GM10248 (cell line): Measurements from ENCODE around the gene NSD2.

Experiments
- CTCF ChIA-PET: fragments of 300-600 bp; sonication (Branson Sonifier 250); formaldehyde crosslinking; extraction: SDS; loops from one replicate; lab custom pipeline; 2021; ENCODE audit warnings: antibody characterized with exemption; lab: Yijun Ruan, JAX
- POLR2A ChIA-PET: fragments of 350-650 bp; sonication (Branson Sonifier 250); formaldehyde crosslinking; extraction: SDS; loops from one replicate; lab custom pipeline; 2020; ENCODE audit warnings: antibody characterized with exemption; lab: Yijun Ruan, JAX
- DNase-seq: peaks from one replicate; pipeline ENCODE4 v3.0.0; 2012; ENCODE audit errors: extremely low spot score
- TF ChIP-seq, protein P1 (sequence below): IDR thresholded peaks from 2 replicates; pipeline ENCODE4 v1.5.1; 2012; ENCODE audit warnings: mild to moderate bottlenecking, low read depth; ENCODE audit errors: extremely low read depth, missing control alignments, control extremely low read depth

Gene NSD2

DNA sequence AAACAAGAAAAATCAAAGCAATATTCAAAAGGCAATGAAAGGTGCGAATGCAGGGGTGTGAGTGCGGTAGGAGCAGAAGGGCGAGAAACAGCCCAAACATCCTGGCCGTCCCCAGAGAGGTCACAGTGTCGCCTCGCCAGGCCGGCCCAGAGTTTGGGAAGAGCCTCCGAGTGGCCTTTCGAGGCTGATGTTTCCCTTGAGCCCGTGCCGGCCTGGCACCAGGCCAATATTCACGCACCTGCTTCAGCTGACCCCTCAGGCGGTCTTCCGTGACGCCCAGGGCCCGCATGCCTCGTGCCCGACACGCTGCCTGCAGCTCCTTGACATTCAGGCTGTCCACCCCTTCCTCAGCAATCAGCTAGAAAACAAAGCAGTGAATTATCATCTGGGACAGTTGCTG lies 45.9 kb upstream of the NSD2 start:
- TF ChIP-seq, protein P1, sequence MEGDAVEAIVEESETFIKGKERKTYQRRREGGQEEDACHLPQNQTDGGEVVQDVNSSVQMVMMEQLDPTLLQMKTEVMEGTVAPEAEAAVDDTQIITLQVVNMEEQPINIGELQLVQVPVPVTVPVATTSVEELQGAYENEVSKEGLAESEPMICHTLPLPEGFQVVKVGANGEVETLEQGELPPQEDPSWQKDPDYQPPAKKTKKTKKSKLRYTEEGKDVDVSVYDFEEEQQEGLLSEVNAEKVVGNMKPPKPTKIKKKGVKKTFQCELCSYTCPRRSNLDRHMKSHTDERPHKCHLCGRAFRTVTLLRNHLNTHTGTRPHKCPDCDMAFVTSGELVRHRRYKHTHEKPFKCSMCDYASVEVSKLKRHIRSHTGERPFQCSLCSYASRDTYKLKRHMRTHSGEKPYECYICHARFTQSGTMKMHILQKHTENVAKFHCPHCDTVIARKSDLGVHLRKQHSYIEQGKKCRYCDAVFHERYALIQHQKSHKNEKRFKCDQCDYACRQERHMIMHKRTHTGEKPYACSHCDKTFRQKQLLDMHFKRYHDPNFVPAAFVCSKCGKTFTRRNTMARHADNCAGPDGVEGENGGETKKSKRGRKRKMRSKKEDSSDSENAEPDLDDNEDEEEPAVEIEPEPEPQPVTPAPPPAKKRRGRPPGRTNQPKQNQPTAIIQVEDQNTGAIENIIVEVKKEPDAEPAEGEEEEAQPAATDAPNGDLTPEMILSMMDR = no peak
- POLR2A ChIA-PET = no interaction called here
- DNase-seq = no peak
- CTCF ChIA-PET = interaction anchor here (1.1 kb wide), 1 partner anchor 83 kb away, joined by 3 read pairs; no protein-coding TSS in a partner anchor

DNA sequence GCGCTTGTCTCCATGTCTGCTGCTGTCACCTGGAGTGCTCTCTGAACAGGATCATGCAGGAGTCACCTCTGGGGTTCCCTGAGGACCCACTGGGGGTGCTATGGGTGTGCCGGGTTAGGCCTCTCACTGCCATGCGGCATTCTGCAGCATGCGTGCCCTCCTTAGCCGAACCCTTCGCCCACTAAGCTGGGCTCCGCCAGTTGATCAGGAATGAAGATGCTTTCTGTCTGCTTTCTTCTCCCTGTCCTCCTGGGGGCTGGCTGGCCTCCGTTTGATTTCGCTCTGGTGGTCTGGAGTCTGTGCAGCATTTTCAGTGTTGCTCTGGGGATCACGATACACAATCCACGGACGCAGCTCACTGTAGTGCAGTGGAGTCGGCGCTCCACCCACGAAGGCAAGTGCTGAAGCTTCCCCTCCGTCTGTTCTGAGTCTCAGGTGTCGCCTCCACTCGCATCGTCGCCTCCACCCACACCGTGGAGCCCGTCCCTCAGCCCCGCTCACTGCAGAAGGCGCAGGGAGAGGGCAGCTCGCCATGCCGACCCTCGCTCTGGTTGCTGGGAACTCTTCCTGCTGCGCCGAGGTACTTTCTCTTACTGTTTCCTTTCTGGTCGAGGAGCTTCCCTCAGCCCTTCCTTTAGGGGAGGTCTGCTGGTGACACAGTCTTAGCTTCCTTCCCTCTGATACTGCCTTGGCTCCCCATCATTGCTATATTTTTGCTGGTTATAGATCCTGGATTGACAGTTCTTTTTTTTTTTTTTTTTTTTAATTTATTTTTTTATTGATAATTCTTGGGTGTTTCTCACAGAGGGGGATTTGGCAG lies 44.5 kb upstream of the NSD2 start:
- TF ChIP-seq, protein P1 = no peak
- POLR2A ChIA-PET = no interaction called here
- DNase-seq = no peak
- CTCF ChIA-PET = interaction anchor here (1.1 to 1.7 kb wide), 2 partner anchors 17 to 82 kb away, joined by 3 to 8 read pairs; no protein-coding TSS in a partner anchor

DNA sequence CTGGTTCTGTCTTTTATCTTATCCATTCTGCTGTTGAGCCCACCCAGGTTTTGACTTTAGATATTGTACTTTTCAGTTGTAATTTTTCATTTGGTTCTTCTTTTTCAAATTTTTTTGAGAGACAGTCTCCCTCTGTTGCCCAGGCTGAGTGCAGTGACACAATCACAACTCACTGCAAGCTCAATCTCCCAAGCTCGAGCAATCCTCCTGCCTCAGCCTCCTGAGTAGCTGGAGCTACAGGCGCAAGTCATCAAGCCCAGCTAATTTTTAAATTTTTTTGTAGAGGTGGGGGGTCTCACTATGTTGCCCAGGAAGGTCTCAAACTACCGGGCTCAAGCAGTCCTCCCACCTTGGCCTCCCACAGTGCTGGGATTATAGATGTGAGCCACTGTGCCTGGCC lies 41.0 kb upstream of the NSD2 start:
- TF ChIP-seq, protein P1 = no peak
- no peak for DNase-seq
- POLR2A ChIA-PET = no interaction called here
- CTCF ChIA-PET = interaction anchor here (1.1 to 7.0 kb wide), 7 partner anchors 12 to 82 kb away, joined by 3 to 42 read pairs (median 4); no protein-coding TSS in a partner anchor

DNA sequence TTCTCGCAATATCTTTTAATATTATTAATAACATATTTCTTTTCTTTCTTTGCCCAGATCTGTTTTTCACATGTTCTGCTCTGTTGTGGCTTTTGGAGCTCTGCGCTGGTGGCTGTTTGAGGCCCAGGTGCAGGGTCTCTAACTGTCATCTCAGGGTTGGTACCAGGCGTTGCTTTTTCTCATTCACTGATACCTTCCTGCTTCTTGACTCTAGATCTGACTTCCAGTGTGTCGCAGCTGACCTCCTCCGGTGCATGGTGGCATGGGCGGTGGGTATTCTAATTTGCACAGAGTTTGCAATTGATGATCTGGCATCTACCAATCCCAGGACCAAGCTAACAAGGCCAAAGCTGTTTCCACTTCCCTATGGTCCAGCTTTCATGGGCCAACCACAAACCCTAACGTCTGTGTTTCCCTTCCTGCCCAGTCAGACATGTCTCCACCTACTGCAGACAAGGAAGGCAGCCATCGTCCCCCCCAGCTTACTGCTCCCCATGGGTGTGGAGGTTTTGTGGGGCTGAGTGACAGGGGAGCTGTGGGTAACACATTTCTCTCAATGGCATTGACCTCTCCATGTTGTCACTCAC lies 40.5 kb upstream of the NSD2 start:
- CTCF ChIA-PET = interaction anchor here (1.2 to 7.0 kb wide), 7 partner anchors 12 to 101 kb away, joined by 3 to 42 read pairs (median 4); no protein-coding TSS in a partner anchor
- no peak for DNase-seq
- POLR2A ChIA-PET = no interaction called here
- TF ChIP-seq, protein P1 = no peak

DNA sequence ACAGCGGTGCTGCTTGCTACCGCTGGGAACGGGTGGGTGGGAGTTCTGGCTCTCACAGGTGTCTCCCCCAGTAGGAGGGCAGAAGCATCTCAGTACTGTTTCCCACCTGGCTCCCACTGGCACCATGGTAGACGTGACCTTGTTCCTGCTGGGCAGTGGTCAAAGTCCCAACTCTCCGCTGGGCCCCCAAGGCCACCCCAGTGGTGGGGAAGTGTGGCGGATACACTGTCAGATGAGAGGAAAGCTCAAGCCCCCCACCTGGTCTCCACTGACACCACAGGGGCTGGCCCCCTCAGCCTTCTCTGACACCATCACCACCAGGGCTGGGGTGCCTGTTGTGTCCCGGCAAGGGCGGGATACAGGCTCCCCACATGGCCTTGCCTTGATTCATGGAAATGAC lies 39.9 kb upstream of the NSD2 start:
- no peak for DNase-seq
- TF ChIP-seq, protein P1 = no peak
- ChIA-PET CTCF (interaction anchor here (1.4 to 7.0 kb wide), 5 partner anchors 22 to 101 kb away, joined by 3 to 42 read pairs (median 4); no protein-coding TSS in a partner anchor), POLR2A (no interaction called here)

DNA sequence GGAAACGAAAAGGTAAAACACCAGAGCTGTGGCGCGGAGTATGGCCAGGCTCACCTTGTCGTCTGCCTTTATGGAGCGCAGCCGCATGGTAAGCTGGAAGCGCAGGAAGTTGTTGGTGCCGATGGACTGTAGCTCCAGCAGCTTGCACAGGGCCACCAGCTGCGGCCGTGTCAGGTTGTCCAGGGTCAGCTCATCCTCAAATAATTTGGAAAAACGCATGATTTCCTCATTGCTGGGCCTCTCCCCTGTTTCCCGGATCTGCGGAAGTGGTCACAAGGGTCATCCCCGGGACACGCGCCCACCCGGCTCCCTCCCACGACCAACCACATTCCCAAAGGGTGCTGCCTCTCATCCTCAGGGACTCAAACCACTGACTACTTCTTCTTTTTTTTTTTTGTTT lies 38.5 kb upstream of the NSD2 start:
- DNase-seq = no peak
- TF ChIP-seq, protein P1 = no peak
- ChIA-PET POLR2A (no interaction called here), CTCF (interaction anchor here (0.9 to 7.0 kb wide), 8 partner anchors 10 to 139 kb away, joined by 3 to 42 read pairs (median 6); no protein-coding TSS in a partner anchor)
